Measurements from ENCODE around the gene PACRG. TPM values are rescaled to one million over a fixed set of nuclear protein-coding genes. Genes with fewer than 3 reads are reported as not detected.
A peak's percentile ranks its signal among the peaks of the same experiment; 100 is the strongest.
"Not testable (repeated sequence)": the region's sequence is repeated elsewhere in the genome, so short reads cannot be mapped to it uniquely, and the experiment has no call there.

Gene PACRG
- polyA plus RNA-seq, 10 donors, result 1.6 to 2.6 (median 2.4) TPM

DNA sequence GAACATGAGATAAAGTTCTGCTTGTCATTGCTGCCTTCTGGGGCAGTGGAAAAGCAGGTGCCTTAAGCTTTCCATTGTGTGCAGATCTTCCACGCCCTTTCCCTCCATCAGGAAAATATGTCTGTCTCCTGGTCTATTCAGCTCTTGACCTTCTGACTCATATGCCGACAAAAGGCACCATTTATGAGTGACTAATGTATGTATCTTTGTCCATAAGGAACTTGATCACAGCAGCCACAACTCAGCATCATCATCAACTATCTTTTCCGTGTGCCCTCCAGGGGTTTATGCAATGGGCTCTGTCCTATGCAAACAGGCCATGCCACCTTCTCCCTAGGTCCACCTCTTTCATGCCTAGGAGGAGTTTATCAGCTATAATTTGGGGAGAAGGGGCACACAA, 584.1 kb downstream of the PACRG start:
- DNase-seq, result no peak

DNA sequence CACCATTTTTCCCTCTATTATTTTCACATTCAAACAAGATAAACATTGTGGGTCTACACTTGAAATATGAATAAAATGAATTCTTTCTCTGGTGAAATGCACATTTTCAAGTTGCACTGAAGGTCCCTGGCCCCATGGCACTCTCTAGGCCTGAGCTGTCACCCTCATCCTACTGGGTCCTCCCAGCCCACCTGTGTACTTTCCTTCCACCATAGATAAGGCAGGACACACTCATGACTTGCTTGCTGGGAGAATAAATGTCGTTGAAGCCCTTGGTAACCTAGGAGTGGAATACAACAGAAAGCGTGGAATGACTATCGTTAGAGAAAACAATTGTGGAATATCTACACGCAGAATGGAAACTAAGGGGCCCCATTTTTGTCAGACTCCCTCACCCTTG, 585.8 kb downstream of the PACRG start:
- no peak for DNase-seq

DNA sequence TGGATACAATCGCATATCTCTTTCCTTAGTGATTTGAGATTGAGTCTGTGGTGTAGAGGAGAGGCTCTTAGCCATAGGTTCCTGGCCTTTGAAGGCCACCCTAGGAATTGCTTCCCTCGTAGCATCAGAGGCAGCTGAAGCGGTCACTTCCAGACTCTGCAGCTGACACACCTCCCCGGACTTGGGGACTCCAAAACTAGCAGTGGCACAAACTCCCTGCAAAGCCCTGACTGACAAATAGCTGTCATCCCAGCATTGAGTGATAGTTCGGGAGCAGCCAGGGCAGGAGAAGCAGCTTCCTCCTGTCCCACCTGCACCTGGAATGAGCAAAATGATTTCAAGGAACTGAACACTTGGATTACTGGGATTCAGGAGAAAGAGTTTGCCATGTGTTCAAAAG, 586.2 kb downstream of the PACRG start:
- DNase-seq, result no peak

DNA sequence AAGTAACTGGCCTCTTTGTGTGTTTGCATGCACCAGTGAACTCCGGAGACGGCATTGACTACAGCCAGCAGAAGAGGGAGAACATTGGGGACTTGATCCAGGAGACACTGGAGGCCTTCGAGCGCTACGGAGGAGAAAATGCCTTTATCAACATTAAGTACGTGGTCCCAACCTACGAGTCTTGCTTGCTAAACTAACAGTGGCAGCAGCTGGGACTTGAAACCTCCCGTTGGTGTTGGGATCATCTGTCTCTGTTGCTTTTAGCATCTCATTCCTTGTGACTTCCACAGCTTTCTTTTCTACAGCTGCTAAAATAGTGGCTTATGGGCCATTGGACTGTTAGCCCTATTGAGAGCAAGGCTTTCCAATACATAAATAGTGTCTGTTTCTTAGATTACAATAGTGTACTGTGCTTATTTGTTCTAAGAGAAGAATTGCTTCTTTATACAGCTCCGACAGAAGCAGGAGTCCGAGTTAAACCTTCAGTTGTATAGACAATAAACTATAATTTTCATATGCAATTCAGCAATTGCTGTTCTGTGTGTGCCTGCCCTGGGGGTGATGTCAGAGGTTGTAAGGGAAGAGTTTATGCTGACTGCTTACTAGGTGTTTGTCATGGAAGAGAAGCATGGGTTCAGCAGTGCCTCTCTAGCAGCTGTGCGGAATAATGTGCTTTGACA, 587.2 kb downstream of the PACRG start:
- DNase-seq, result peak in 1 of 3 donors; percentile 18

DNA sequence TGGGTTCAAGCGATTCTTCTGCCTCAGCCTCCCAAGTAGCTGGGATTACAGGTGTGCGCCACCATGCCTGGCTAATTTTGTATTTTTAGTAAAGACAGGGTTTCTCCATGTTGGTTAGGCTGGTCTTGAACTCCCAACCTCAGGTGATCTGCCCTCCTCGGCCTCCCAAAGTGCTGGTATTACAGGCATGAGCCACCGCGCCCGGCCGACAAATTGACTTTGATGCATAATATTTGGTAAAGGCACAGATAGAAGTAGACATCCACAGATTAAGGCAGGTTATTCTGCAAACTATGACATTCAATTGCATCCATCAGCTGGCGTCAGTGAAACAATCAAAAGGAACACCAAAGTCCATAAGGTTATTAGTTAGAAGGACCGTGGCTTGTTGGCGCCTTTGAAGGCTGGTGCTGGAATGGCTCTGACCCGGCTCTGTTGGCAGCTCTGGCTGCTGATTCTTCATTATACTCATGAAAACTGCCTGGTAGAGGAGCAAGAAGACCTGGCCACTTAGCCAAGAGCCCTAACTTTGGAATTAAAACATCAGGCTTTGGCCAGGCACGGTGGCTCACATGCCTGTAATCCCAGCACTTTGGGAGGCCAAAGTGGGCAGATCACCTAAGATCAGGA, 589.2 kb downstream of the PACRG start:
- not testable (repeated sequence) for DNase-seq

DNA sequence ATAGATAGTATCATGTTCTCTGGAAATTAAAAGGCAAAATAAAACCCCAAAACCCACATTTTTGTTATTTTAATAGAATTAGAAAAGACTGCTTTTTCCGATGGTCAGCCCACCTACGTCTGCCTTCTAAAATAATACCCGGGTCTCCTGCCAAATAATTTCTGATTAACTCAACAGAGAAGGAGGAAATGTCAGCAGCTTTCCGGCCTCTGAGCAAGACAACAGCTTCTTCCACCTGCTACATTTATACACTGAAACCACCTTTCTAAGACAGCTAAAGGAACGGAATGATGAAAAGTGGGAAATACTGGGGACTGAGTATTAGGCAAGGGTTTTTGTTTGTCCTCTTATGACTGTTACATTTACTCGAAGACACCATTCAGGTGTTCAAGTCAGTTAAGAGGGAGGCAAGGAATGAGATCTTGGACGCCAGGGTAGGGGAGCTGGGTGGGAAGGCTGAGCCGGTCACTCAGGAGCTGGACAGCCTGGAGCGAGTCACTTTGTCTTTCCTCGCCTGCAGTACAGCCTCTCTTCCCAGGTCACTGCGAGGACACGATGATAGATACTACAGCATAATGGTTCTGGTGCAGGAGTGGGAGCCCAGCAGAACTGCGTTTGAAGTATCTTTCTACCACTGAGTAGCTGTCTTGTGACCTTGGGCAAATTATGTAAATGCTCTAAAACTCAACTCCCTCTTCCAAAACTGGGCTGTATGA, 590.5 kb downstream of the PACRG start:
- DNase-seq, result peak in 1 of 3 donors; percentile 25

DNA sequence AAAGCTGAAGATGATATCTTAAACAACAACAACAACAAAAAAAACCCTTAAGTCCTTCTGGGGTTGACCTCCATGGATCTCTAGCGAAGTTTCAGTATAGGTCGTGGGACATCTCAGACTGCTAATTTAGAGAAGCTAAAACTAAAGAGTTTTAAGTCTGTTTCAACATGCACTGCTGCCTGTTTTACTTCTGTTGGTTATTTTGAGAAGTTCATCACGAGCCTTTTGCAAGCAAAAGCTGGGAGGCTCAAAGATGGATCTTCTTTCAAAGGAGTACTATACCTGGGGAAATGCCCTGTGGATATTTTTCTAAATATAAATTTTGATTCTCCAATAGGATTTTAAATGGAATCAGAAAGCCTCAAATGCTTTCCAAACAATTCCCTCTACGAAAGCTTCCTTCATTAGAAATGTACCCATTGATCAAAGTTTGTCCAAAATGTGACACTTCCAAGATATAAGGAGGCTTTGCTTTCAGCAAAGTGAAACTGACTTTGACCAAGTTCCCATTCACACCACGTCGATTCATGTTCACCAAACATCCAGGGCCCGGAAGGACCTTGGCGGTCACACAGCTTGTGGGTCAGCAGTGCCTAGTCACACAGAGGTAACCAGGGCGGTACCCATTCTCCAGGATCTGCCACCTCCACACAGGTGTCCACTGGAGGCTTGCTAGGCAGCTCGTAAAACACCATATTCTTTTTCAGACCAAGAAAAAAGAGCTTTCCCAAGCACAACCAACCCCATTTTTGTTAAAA, 592.0 kb downstream of the PACRG start:
- DNase-seq, result no peak

DNA sequence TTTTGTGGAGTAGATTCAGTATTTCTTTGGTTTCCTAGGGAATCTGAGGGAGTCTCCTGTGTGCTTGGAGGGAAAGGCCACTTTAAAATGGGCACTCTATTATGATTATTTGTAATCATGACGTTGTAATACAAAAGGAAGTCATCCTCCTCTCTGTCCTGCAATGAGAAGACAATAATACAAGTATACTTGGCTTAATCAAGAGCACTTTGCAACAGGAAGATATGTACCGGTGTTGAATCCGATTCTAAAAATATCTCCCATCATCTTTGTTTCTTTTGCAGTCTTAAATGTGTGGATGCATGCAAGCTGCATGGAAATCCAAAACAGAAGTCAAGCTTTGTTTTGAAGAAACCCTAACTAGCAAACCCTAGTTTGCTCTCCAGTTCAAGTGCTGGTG, 592.6 kb downstream of the PACRG start:
- DNase-seq, result no peak

DNA sequence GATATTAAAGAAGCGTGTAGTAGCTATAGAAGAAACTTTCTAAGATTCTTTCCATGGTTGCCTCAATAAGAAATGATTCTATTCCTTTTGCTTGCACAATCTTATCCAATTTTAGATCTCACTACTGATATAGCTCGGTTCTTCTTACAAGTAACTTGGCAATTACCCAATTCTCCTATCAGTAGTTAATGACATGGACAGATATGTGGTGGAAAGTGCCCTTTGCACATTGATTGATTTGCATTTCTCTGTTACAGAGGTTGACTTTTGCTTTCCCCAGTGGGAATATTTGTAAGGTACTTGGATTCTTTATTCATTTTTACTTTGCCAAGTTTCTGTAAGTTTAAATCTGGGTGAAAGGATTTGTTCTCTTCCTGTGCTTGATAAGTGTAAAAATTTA, 593.0 kb downstream of the PACRG start:
- DNase-seq, result peak in 1 of 3 donors; percentile 33

DNA sequence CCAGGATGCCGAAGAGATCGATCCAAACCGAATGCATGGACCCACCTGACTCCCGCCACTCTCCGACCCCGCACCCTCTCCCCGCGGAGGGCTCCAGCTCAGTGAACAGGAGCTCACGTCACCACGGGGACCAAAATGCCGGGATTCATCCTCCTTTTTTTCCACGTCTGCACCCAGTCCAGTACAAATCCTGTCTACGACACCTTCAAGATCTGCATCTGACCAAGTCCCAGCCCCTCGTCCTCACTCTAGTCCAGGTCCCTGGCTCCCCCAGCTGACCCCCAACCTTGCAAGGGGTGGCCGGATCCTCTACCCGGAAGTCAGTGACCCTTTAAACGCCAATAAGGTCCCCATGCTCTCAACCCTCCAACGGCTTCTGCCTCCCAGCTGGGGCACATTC, 593.9 kb downstream of the PACRG start:
- no peak for DNase-seq

DNA sequence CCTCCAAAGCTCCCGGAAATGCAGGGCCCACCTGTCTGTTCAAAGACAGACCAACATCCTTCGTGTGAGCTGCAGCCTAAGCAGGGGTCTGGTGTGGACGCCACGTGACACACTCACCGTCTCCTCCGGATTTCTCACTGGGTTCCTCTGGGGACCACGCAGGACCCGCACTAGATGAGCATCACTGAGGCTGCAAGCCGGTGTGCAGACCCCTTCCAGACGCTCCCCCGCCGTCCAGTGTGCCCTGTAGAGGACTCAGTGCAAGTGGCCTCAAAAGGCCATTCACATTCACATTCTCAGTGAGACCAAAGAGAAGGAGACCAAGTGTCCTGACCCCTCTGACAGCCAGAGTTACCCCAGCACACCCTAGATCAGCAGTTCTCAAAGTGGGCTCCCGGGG, 595.5 kb downstream of the PACRG start:
- DNase-seq, result no peak

DNA sequence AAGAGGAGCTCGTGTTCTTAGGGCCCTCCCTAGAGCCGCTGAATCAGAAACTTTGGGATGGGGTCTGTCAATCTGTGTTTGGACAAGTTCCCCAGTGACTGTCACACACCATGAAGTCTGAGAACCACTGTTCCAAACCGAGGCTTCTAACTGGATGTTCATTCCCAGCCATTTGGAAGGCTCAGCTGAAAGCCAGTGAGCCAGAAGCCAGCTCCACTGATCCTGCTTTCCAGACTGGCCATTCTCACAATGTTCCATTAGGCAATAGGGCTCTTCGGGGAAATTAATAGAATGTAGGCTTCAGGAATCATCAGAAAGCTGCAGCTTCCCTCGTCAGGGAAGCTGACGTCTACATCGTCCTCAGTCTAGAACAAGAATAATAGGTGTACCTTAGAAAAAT, 595.9 kb downstream of the PACRG start:
- DNase-seq, result peak in 2 of 3 donors; percentile 62 to 73

DNA sequence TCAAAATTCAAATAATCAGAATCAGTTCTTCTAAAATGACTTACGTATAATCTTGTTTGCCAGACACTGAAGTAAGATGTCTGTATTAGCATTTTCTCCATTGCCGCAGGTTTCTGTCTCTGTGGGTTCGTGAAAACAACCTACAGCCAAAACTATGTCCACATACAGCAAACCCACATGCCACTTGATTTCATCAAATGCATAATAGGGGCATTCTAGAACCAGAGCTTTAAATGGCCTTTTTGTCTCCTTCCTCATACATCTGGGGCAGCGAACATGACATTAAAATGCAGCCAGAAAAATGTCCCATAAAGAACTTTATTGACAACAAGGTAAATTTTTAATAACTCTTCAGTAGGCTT, 596.5 kb downstream of the PACRG start:
- DNase-seq, result no peak

DNA sequence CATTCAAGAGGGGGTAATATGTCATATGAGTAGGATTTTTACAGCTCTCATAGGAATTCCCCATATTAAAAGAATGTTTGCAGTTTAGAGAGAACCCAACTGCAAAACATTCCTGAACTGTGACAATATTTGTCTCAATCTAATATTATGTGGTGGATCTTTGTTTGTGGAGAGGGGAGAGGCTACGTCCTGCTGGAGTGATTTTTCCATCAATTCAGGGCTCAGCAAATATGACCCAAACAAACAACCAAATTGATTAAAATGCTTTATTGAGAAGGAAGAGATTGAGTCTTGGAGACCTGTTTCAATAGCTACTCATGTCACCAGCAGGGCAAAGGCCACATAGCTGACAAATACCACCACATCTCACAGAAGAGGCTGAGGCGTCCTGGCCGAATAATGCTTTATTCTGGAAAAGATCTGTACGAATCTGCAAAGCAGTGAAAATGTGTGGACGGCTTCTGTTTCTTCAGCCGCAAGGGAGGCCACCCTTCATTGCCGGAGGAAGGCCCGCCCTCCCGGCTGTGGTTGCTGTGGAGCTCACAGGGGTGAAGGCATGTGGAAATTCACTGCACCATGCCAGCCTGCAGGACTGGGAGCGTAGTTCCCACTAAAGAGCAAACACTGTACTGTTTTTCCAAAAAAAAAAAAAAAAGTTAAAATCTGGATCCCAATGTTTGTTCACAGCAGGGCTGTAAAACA, 597.1 kb downstream of the PACRG start:
- peak in 1 of 3 donors; percentile 58 for DNase-seq

DNA sequence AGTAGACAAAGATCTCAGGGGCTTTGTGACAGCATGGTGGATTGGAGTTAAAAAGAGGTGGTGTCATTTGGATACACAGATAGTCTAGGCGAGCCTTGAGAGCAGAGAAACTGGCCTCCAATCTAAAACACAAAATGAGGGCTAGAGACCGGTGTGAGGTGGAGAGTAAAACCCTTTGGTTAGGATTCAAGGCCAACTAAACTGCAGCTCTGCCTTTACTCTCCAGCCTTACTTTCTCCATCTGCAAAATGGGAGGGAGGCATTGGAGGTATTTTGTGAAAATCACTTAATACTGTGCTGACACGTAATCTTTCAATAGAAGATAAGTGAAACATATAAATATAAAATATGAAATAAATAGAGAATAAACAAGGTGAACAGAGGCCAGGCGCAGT, 597.6 kb downstream of the PACRG start:
- DNase-seq, result no peak

DNA sequence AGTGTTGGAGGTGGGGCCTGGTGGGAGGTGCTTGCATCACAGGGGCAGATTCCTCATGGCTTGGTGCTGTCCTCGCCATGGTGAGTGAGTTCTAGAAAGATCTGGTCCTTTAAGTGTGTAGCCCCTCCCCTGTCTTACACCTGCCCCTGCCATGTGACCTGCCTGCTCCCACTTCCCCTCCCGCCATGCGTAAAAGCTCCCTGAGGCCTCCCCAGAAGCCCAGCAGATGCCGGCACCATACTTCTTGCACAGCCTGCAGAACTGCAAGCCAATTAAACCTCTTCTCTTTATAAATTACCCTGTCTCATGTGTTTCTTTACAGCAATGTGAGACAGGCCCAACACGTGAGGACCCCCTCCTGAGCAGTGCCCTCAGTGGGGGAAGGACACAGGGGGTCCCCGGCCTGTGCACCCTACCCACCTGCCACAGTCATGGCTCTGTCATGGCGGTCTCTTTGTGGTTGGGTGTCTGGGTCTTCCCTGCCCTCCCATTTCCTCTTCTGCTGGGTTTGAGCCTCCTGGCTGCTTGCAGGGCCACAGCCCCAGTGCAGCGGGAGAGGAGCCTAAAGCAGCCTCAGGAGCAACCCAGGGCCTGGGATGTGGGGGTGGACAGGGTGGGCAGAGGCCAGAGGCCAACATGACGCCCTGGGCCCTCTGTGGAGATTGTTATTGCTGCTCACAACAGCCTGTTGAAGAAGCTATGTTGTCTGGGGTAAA, 599.5 kb downstream of the PACRG start:
- DNase-seq, result no peak

DNA sequence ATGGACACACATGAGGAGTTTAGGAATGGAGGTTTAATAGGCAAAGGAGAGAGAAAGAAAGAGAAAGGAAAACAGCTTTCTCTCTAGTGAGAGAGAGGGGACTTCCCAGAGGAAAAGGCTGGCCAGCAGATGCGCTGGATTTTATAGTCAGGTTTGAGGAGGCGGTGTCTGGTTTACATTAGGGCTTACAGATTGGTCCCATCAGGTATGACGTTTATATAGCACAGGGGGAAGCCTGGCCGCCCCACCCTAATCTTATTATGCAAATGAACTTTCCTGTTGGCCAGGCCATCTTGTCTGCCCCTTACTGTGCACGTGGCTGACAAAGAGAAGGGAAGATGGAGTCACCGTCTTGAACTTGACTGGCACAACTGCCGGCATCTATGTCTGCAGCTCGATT, 600.1 kb downstream of the PACRG start:
- peak in 1 of 3 donors; percentile 56 for DNase-seq

DNA sequence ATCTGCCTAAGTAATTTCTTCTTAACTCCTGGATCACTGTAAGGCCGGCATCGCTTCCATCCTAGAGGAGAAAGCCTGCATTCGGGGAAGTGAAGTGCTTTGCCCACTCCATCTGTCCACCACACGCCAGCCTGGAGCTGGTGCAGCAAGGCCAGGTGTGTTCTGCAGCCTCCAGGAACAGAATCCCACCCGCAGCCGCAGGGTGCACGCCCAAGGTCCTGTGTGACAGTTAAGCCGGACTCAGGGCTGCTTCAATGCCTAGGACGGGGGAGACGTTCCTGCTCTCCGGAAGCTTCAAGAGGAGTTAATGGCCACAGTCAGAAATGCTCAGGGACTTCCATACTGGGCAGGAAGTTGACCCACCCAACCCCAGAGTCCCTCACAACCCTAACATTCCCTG, 600.6 kb downstream of the PACRG start:
- DNase-seq, result no peak

DNA sequence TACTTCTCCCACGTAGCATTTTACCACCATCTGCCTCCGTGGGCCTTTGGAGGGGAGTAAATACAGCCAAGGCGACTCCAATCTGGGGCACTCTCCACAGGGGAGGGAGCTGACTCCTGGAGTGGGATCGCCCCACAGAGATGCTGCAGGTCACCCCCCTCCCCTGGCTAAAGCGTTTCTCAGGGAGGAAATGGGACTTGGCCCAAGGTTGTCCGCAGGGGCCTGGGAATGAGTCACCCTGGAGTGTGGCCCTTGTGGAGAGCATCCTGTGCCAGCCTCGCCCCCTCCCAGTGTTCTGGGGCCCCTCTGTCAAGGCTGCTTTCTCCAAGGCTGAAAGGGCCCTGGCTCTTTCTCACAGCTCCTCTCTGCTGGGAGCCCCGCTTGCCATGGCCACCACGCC, 602.2 kb downstream of the PACRG start:
- peak in 1 of 3 donors; percentile 21 for DNase-seq

DNA sequence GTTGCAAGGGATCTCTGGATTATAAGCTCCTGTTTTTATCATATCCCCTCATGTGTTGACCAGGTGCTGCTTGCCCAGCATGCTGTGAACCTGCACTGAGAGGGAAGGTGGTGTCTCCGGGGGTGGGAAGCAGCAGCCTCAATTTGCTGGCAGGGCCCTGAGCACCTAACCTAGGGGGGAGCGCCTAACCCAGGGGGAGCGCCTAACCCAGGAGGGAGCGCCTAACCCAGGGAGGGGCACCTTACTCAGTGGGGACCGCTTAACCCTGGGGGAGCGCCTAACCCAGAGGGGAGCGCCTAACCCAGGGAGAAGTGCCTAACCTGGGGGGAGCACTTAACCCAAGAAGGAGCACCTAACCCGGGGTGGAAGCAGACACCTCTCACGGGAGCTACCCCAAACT, 603.5 kb downstream of the PACRG start:
- DNase-seq, result no peak

DNA sequence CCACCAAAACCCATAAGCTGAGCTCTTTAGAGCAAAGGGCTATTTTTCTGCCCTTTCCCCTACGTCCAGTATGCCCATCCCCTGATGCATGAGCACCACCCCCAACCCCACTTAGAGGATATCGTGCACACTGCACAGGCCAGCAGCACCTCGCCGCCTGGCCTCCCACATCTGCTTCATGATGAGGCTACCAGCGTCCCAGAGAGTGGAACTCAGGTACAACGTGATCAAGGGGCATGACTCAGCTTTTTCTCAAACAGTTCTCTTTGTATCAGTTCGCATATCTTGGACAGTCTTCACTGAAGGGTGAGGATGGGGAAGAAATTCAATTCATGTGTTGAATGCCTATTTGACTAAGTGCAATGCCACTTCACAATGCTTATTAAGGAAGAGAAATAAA, 604.8 kb downstream of the PACRG start:
- DNase-seq, result no peak
